Measurements from ENCODE around the gene TTC33. TPM values are rescaled to one million over a fixed set of nuclear protein-coding genes. Genes with fewer than 3 reads are reported as not detected.
A peak's percentile ranks its signal among the peaks of the same experiment; 100 is the strongest.

TTC33 gene
- total and polyA plus RNA-seq, 2 of the 13 experiments (the other 11 are each of a cell fraction or from before 2014, with no cell fraction given) = 4.5 to 20.0 TPM

DNA sequence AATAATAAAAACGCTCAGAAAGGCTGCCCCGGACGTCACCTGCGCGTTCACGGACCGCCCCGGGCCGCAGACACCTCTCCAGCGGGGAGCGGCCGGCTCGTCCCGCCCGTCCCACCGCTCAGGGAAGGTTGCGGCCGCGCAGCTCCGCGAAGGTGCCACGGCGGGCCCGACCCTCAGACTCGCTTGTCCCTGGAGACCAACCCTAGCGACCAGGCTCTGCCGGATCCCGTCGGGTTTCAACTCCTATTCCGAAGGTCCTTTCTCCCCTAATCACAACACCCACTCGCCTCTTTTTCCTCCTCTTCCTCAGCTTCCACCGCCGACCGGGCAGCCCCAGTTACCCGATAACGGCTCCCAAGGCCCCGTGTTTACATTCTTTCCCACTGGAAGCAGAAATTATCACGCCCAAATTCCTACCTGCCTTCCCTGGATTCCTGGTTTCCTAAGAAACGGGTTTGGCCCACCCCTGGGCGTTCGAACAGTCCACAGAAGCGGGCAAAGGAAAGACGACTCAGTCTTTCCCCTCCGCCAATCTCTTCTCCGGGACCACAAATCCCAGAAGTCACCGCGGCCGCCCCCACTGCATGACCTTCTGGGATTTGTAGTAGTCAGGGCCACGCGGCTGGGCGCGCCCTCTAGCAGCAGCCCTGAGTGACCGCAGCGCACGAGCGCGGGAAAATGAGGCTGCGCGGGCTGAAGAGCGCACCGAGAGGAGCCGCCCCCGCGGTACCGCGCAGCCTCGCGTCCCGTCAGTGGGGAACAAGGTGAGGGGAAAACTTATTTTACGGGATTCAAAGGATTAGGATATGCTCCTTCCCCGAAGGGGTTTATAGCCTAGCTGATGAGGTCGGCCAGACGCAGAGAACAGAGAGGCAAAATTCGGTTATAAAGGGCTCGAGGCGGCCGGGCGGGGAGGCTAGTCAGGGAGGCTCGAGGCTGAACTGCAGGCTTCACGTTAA lies at the start of gene TTC33 (continued):
- TF ChIP-seq XBP1 (CRISPR knock-in tag; IDR thresholded peaks at IDR 0.05) (no peak), U2AF2 (IDR thresholded peaks at IDR 0.05; ENCODE audit: low read depth, low read length) (no peak), ZNF317 (CRISPR knock-in tag; IDR thresholded peaks at IDR 0.05) (no peak), BRCA1 (CRISPR knock-in tag; IDR thresholded peaks at IDR 0.05) (no peak; the same call in 1 of the 2 replicates), FOXK2 (IDR thresholded peaks at IDR 0.05) (no peak; the same call in 1 of the 2 replicates), ZNF749 (CRISPR knock-in tag; IDR thresholded peaks at IDR 0.05; ENCODE audit: borderline replicate concordance) (no peak), EP300 (IDR thresholded peaks at IDR 0.05; ENCODE audit: low read depth in 2 of 2, low read length in 2 of 2) (no peak), EP300 (CRISPR knock-in tag; IDR thresholded peaks at IDR 0.05; ENCODE audit: borderline replicate concordance) (no peak), NR2F6 (IDR thresholded peaks at IDR 0.05) (0 out of 2 replicates have a peak, but pooled peaks have one; percentile 11), NR2F6 (CRISPR knock-in tag; IDR thresholded peaks at IDR 0.05) (peak; percentile 71)
- TF ChIP-seq, protein P1, sequence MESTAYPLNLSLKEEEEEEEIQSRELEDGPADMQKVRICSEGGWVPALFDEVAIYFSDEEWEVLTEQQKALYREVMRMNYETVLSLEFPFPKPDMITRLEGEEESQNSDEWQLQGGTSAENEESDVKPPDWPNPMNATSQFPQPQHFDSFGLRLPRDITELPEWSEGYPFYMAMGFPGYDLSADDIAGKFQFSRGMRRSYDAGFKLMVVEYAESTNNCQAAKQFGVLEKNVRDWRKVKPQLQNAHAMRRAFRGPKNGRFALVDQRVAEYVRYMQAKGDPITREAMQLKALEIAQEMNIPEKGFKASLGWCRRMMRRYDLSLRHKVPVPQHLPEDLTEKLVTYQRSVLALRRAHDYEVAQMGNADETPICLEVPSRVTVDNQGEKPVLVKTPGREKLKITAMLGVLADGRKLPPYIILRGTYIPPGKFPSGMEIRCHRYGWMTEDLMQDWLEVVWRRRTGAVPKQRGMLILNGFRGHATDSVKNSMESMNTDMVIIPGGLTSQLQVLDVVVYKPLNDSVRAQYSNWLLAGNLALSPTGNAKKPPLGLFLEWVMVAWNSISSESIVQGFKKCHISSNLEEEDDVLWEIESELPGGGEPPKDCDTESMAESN (CRISPR knock-in tag; conservative IDR thresholded peaks at IDR 0.05) = peak; percentile 87
- TF ChIP-seq, protein P2, sequence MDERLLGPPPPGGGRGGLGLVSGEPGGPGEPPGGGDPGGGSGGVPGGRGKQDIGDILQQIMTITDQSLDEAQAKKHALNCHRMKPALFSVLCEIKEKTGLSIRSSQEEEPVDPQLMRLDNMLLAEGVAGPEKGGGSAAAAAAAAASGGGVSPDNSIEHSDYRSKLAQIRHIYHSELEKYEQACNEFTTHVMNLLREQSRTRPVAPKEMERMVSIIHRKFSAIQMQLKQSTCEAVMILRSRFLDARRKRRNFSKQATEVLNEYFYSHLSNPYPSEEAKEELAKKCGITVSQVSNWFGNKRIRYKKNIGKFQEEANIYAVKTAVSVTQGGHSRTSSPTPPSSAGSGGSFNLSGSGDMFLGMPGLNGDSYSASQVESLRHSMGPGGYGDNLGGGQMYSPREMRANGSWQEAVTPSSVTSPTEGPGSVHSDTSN (CRISPR knock-in tag; IDR thresholded peaks at IDR 0.05) = no peak
- TF ChIP-seq, protein P3, sequence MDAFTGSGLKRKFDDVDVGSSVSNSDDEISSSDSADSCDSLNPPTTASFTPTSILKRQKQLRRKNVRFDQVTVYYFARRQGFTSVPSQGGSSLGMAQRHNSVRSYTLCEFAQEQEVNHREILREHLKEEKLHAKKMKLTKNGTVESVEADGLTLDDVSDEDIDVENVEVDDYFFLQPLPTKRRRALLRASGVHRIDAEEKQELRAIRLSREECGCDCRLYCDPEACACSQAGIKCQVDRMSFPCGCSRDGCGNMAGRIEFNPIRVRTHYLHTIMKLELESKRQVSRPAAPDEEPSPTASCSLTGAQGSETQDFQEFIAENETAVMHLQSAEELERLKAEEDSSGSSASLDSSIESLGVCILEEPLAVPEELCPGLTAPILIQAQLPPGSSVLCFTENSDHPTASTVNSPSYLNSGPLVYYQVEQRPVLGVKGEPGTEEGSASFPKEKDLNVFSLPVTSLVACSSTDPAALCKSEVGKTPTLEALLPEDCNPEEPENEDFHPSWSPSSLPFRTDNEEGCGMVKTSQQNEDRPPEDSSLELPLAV (CRISPR knock-in tag; conservative IDR thresholded peaks at IDR 0.05; ENCODE audit: low read depth) = no peak
- TF ChIP-seq, protein P4, sequence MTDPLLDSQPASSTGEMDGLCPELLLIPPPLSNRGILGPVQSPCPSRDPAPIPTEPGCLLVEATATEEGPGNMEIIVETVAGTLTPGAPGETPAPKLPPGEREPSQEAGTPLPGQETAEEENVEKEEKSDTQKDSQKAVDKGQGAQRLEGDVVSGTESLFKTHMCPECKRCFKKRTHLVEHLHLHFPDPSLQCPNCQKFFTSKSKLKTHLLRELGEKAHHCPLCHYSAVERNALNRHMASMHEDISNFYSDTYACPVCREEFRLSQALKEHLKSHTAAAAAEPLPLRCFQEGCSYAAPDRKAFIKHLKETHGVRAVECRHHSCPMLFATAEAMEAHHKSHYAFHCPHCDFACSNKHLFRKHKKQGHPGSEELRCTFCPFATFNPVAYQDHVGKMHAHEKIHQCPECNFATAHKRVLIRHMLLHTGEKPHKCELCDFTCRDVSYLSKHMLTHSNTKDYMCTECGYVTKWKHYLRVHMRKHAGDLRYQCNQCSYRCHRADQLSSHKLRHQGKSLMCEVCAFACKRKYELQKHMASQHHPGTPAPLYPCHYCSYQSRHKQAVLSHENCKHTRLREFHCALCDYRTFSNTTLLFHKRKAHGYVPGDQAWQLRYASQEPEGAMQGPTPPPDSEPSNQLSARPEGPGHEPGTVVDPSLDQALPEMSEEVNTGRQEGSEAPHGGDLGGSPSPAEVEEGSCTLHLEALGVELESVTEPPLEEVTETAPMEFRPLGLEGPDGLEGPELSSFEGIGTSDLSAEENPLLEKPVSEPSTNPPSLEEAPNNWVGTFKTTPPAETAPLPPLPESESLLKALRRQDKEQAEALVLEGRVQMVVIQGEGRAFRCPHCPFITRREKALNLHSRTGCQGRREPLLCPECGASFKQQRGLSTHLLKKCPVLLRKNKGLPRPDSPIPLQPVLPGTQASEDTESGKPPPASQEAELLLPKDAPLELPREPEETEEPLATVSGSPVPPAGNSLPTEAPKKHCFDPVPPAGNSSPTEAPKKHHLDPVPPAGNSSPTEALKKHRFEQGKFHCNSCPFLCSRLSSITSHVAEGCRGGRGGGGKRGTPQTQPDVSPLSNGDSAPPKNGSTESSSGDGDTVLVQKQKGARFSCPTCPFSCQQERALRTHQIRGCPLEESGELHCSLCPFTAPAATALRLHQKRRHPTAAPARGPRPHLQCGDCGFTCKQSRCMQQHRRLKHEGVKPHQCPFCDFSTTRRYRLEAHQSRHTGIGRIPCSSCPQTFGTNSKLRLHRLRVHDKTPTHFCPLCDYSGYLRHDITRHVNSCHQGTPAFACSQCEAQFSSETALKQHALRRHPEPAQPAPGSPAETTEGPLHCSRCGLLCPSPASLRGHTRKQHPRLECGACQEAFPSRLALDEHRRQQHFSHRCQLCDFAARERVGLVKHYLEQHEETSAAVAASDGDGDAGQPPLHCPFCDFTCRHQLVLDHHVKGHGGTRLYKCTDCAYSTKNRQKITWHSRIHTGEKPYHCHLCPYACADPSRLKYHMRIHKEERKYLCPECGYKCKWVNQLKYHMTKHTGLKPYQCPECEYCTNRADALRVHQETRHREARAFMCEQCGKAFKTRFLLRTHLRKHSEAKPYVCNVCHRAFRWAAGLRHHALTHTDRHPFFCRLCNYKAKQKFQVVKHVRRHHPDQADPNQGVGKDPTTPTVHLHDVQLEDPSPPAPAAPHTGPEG (CRISPR knock-in tag; IDR thresholded peaks at IDR 0.05) = no peak
- TF ChIP-seq, protein P5, sequence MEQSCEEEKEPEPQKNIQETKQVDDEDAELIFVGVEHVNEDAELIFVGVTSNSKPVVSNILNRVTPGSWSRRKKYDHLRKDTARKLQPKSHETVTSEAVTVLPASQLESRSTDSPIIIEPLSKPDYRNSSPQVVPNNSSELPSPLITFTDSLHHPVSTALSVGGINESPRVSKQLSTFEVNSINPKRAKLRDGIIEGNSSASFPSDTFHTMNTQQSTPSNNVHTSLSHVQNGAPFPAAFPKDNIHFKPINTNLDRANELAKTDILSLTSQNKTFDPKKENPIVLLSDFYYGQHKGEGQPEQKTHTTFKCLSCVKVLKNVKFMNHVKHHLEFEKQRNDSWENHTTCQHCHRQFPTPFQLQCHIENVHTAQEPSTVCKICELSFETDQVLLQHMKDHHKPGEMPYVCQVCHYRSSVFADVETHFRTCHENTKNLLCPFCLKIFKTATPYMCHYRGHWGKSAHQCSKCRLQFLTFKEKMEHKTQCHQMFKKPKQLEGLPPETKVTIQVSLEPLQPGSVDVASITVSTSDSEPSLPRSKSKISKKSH (CRISPR knock-in tag; IDR thresholded peaks at IDR 0.05; ENCODE audit: borderline replicate concordance) = no peak
- TF ChIP-seq, protein P6, sequence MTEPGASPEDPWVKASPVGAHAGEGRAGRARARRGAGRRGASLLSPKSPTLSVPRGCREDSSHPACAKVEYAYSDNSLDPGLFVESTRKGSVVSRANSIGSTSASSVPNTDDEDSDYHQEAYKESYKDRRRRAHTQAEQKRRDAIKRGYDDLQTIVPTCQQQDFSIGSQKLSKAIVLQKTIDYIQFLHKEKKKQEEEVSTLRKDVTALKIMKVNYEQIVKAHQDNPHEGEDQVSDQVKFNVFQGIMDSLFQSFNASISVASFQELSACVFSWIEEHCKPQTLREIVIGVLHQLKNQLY (CRISPR knock-in tag; IDR thresholded peaks at IDR 0.05) = peak; percentile 57; the same call in 1 of the 2 replicates
